ENCODE measurements around the gene TRPV4.

DNA sequence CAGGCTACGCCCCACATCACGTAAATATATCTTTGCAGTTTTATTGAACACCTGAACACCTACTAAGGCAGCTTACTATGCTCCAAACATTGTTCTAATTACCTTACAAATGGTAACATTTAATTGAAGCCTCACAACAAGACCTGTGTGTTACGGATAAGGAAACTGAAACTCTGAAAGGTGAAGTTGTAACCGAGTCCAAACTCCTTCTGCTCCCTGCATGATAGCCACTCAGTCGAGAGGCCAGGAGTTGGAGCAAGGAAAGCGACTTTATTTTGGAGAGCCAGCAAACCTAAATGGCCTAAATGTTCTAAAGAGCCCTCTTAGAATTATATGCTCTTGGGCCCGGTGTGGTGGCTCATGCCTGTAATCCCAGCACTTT is 12.6 kb upstream of the TRPV4 start:
- TF ChIP-seq, protein P1, sequence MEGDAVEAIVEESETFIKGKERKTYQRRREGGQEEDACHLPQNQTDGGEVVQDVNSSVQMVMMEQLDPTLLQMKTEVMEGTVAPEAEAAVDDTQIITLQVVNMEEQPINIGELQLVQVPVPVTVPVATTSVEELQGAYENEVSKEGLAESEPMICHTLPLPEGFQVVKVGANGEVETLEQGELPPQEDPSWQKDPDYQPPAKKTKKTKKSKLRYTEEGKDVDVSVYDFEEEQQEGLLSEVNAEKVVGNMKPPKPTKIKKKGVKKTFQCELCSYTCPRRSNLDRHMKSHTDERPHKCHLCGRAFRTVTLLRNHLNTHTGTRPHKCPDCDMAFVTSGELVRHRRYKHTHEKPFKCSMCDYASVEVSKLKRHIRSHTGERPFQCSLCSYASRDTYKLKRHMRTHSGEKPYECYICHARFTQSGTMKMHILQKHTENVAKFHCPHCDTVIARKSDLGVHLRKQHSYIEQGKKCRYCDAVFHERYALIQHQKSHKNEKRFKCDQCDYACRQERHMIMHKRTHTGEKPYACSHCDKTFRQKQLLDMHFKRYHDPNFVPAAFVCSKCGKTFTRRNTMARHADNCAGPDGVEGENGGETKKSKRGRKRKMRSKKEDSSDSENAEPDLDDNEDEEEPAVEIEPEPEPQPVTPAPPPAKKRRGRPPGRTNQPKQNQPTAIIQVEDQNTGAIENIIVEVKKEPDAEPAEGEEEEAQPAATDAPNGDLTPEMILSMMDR (conservative IDR thresholded peaks at IDR 0.05; ENCODE audit: low read length): no peak
- TF ChIP-seq EZH2phosphoT487 (IDR thresholded peaks at IDR 0.05; ENCODE audit: borderline replicate concordance, low read depth, low read length): no peak

Measured in OCI-LY7 (cell line).